Endothelial cell of umbilical vein (primary cell): ENCODE results near the gene PKP4. TPM values are rescaled to one million over a fixed set of nuclear protein-coding genes. Genes with fewer than 3 reads are reported as not detected.
A peak's percentile ranks its signal among the peaks of the same experiment; 100 is the strongest.

Experiments
- BruUV-seq: library from RNA; stranded (reverse); fragments of 400-500 nt; replicated peaks from 2 replicates; lab custom pipeline; 2021; lab: Mats Ljungman, UMichigan
- CTCF ChIA-PET: fragments of 300-600, 350-600 bp; sonication (Branson Sonifier 250); formaldehyde crosslinking; loops from one replicate; lab custom pipeline; 2021; ENCODE audit warnings: antibody characterized with exemption, inconsistent platforms; lab: Charles Lee
- POLR2A ChIA-PET: fragments of 300-600, 350-600 bp; sonication (Branson Sonifier 250); formaldehyde crosslinking; loops from one replicate; lab custom pipeline; 2021; ENCODE audit warnings: antibody characterized with exemption, inconsistent platforms; lab: Charles Lee
- DNase-seq: peaks from one replicate; pipeline ENCODE4 v3.0.0-alpha.2; 2011; ENCODE audit warnings: low read depth, low spot score
- FAIRE-seq: peaks from 2 replicates; lab custom pipeline; 2011; peaks lifted over from hg19 to GRCh38; lab: Jason Lieb, UNC
- H2AFZ ChIP-seq: 2 replicates; pipeline ENCODE4 v1.6.0; 2012; ENCODE audit warnings: low read depth, low read length, control low read depth, inconsistent platforms
- H3K27ac ChIP-seq: 2 replicates; pipeline ENCODE4 v1.5.1; 2011; ENCODE audit warnings: low read depth, mild to moderate bottlenecking, control low read depth, low read length, moderate library complexity; ENCODE audit not compliant: insufficient read depth
- H3K27me3 ChIP-seq, 2 experiments: 2 replicates each; pipeline versions ENCODE4 v1.6.0 to v1.6.1; 2011; ENCODE audit warnings: low read length in 2 of 2, mixed read lengths in 1 of 2; ENCODE audit not compliant: control insufficient read depth in 2 of 2, insufficient read depth in 2 of 2
- H3K36me3 ChIP-seq, 2 experiments: 2 replicates in 1 of 2; 3 replicates in 1 of 2; pipeline ENCODE4 v1.5.1; 2011; ENCODE audit warnings: low read length in 2 of 2, mild to moderate bottlenecking in 1 of 2, moderate library complexity in 1 of 2; ENCODE audit not compliant: control insufficient read depth in 2 of 2, insufficient read depth in 2 of 2; ENCODE audit errors: extremely low read depth in 1 of 2
- H3K4me1 ChIP-seq: 3 replicates; pipeline ENCODE4 v1.5.1; 2011; ENCODE audit warnings: mild to moderate bottlenecking, low read length; ENCODE audit not compliant: control insufficient read depth, insufficient read depth; ENCODE audit errors: extremely low read depth
- H3K4me2 ChIP-seq: 2 replicates; pipeline ENCODE4 v1.6.1; 2011; ENCODE audit warnings: low read length, control low read depth, mixed read lengths; ENCODE audit not compliant: insufficient read depth
- H3K4me3 ChIP-seq, 3 experiments: fragments of 200-600 bp in 1 of 3; sonication (generic), shearing (Covaris generic) in 1 of 3; replicated peaks in 1 of 3; 2 replicates each; pipeline ENCODE4 v1.5.1; 2011 to 2016; ENCODE audit warnings: control low read depth in 3 of 3, low read length in 3 of 3, mild to moderate bottlenecking in 2 of 3, inconsistent platforms in 1 of 3, low read depth in 1 of 3, moderate library complexity in 1 of 3; ENCODE audit not compliant: insufficient read depth in 1 of 3
- H3K79me2 ChIP-seq: 2 replicates; pipeline ENCODE4 v1.6.0; 2012; ENCODE audit warnings: low read length, inconsistent platforms; ENCODE audit not compliant: control insufficient read depth, insufficient read depth
- H3K9ac ChIP-seq: replicated peaks from 2 replicates; pipeline ENCODE3; 2011; ENCODE audit warnings: low read length, control low read depth; ENCODE audit not compliant: insufficient read depth; ENCODE audit errors: extremely low read depth
- H3K9me1 ChIP-seq: replicated peaks from 3 replicates; pipeline ENCODE4 v1.6.0; 2011; ENCODE audit warnings: mild to moderate bottlenecking, low read length; ENCODE audit not compliant: control insufficient read depth, insufficient read depth; ENCODE audit errors: extremely low read depth
- H3K9me3 ChIP-seq: replicated peaks from 2 replicates; pipeline ENCODE4 v1.5.1; 2012; ENCODE audit warnings: low read length, inconsistent platforms; ENCODE audit not compliant: control insufficient read depth, insufficient read depth
- H4K20me1 ChIP-seq: replicated peaks from 2 replicates; pipeline ENCODE3; 2011; ENCODE audit warnings: mild to moderate bottlenecking, low read length; ENCODE audit not compliant: control insufficient read depth, insufficient read depth; ENCODE audit errors: extremely low read depth
- EZH2 ChIP-seq: IDR thresholded peaks from 2 replicates; pipeline ENCODE4 v1.6.1; 2012; ENCODE audit warnings: borderline replicate concordance, low read depth, mild to moderate bottlenecking, moderate library complexity, low read length, inconsistent platforms; ENCODE audit not compliant: severe bottlenecking
- FOS ChIP-seq: IDR thresholded peaks from 2 replicates; pipeline ENCODE4 v1.6.1; 2011; ENCODE audit warnings: mild to moderate bottlenecking, low read length, moderate library complexity, borderline replicate concordance; ENCODE audit not compliant: insufficient read depth
- GATA2 ChIP-seq: IDR thresholded peaks from 2 replicates; pipeline ENCODE4 v1.7.0; 2011; ENCODE audit warnings: low read depth, mild to moderate bottlenecking, moderate library complexity, mixed read lengths, low read length; ENCODE audit not compliant: insufficient read length, insufficient read depth
- JUN ChIP-seq: IDR thresholded peaks from 2 replicates; pipeline ENCODE4 v1.6.1; 2011; ENCODE audit warnings: borderline replicate concordance, low read depth; ENCODE audit not compliant: insufficient read length, insufficient read depth
- MYC ChIP-seq: IDR thresholded peaks from one replicate; pipeline ENCODE4 v1.6.1; 2011; ENCODE audit warnings: mild to moderate bottlenecking, low read depth, low read length
- POLR2A ChIP-seq: IDR thresholded peaks from 2 replicates; pipeline ENCODE4 v1.6.1; 2012; ENCODE audit warnings: low read depth, mild to moderate bottlenecking, control low read depth, low read length
- POLR2AphosphoS5 ChIP-seq: IDR thresholded peaks from 2 replicates; pipeline ENCODE4 v1.6.1; 2012; ENCODE audit warnings: low read depth, mild to moderate bottlenecking, control low read depth, low read length, moderate library complexity; ENCODE audit not compliant: insufficient read depth
- dilution Hi-C: fragments of 300-500 bp; cut with MboI; formaldehyde crosslinking; loops from one replicate; pipeline ENCODE4 v1.15.0; 2019; ENCODE audit warnings: low sequenced_read_pairs; ENCODE audit not compliant: extremely low pct_ligation_motif_present
- intact Hi-C: fragments of 100-400 bp; cut with micrococcal nuclease; formaldehyde crosslinking; loops from one replicate; pipeline ENCODE4 v1.10.0; 2022
- polyA plus RNA-seq, 4 experiments: library from polyadenylated mRNA; depleted of rRNA in 3 of 4; stranded (reverse) in 3 of 4; unstranded in 1 of 4; fragments of >200 nt; gene quantifications; 2 replicates each; pipeline versions ENCODE4 v1.2.1 to v1.2.3, GENCODE V29; 2011 to 2012; ENCODE audit warnings: missing spikeins in 1 of 4
- total RNA-seq: library from RNA; stranded (reverse); gene quantifications from 2 replicates; pipeline ENCODE4 v1.2.3, GENCODE V29; 2021
- TF ChIP-seq, protein P1 (sequence below): IDR thresholded peaks from 2 replicates; pipeline ENCODE4 v1.6.1; 2011; ENCODE audit not compliant: insufficient read depth, insufficient read length
- TF ChIP-seq, protein P2 (sequence below), 2 donors: IDR thresholded peaks; 1 replicate in 1 of 2; 2 replicates in 1 of 2; pipeline ENCODE4 v1.5.1; 2011; ENCODE audit warnings: low read length in 2 of 2, mild to moderate bottlenecking in 2 of 2, moderate library complexity in 2 of 2, control low read depth in 1 of 2, inconsistent platforms in 1 of 2, low read depth in 1 of 2; ENCODE audit not compliant: insufficient read depth in 1 of 2; ENCODE audit errors: extremely low read depth in 1 of 2

The PKP4 gene
- total and polyA plus RNA-seq, 2 donors (not counting 3 experiments of a cell fraction or from before 2014, with no cell fraction given) = 35.4 to 68.5 TPM

DNA sequence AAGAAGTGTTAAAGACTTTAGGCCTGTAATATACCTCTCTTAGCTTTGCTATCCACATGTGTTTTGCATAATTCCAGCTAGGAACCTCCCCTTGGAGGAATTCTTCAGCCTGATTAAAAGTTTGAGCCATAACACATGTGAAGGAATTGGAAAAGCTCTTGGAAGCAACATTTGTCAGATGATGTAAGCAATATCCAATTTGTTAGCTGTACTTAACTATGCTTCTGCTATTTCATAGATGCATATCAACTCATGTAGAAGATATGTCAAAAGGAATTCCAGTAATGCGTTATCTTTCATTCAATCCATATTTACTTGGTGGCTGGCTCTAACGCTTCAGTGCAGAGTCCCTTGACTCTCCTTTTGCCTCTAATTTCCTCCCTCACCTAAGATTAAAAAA lies 46.2 kb downstream of the PKP4 start:
- peak; percentile 12 for FAIRE-seq
- dilution Hi-C loops (no loop called here), intact Hi-C loops (no loop called here)
- no peak overlapping the region for H3K9ac ChIP-seq
- peaks cover 29% of the 10 kb centered on the region for H3K79me2 ChIP-seq
- POLR2A ChIA-PET = no interaction called here
- H4K20me1 ChIP-seq = peaks cover 2% of the 10 kb centered on the region
- BruUV-seq = no TSS peak
- no peaks in the 10 kb centered on the region for H3K36me3 ChIP-seq
- no peaks in the 10 kb centered on the region for H3K27me3 ChIP-seq
- DNase-seq = peak; percentile 22
- H3K4me1 ChIP-seq = no peaks in the 10 kb centered on the region
- H3K9me3 ChIP-seq = no peaks in the 10 kb centered on the region
- TF ChIP-seq FOS = no peak
- no peak for TF ChIP-seq EZH2
- TF ChIP-seq JUN = peak; percentile 3
- no peak for TF ChIP-seq POLR2AphosphoS5
- CTCF ChIA-PET = interaction anchor here (1.4 kb wide), 1 partner anchor 37 kb away, joined by 3 read pairs; no protein-coding TSS in a partner anchor
- no peak overlapping the region for H3K4me2 ChIP-seq
- H3K4me3 ChIP-seq = no peak overlapping the region
- H3K9me1 ChIP-seq = no peaks in the 10 kb centered on the region
- H2AFZ ChIP-seq = no peak overlapping the region
- no peak overlapping the region for H3K27ac ChIP-seq

DNA sequence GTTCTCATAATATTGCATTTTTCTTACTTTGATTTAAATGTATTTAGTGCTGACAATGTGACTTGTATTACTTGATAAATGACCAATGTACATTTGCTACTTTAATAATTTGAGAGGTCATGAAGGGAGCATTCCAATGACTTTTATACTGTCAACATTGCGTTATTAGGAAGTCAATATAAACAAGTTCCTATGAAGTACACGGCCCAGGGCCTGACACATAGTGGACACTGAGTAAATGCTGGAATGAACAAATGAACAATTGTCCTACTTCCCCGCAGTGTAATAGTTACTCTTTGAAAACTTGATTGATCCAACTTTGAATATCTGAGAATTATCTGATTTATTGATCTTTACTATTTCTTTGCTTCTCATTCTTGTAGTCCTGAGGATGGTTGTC lies 47.3 kb downstream of the PKP4 start:
- Histone ChIP-seq H2AFZ (no peak overlapping the region), H3K4me1 (no peaks in the 10 kb centered on the region), H3K9ac (no peak overlapping the region), H3K36me3 (no peaks in the 10 kb centered on the region), H4K20me1 (peaks cover 2% of the 10 kb centered on the region), H3K9me1 (no peaks in the 10 kb centered on the region), H3K27ac (no peak overlapping the region), H3K4me3 (no peak overlapping the region), H3K4me2 (no peak overlapping the region), H3K9me3 (no peaks in the 10 kb centered on the region), H3K27me3 (no peaks in the 10 kb centered on the region), H3K79me2 (peaks cover 28% of the 10 kb centered on the region)
- dilution Hi-C loops = no loop called here
- BruUV-seq = no TSS peak
- ChIA-PET CTCF (no interaction called here), POLR2A (no interaction called here)
- intact Hi-C loops = no loop called here
- DNase-seq = no peak
- no peak for TF ChIP-seq EZH2
- no peak for TF ChIP-seq POLR2A
- TF ChIP-seq, protein P1, sequence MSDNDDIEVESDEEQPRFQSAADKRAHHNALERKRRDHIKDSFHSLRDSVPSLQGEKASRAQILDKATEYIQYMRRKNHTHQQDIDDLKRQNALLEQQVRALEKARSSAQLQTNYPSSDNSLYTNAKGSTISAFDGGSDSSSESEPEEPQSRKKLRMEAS = no peak
- TF ChIP-seq, protein P2, sequence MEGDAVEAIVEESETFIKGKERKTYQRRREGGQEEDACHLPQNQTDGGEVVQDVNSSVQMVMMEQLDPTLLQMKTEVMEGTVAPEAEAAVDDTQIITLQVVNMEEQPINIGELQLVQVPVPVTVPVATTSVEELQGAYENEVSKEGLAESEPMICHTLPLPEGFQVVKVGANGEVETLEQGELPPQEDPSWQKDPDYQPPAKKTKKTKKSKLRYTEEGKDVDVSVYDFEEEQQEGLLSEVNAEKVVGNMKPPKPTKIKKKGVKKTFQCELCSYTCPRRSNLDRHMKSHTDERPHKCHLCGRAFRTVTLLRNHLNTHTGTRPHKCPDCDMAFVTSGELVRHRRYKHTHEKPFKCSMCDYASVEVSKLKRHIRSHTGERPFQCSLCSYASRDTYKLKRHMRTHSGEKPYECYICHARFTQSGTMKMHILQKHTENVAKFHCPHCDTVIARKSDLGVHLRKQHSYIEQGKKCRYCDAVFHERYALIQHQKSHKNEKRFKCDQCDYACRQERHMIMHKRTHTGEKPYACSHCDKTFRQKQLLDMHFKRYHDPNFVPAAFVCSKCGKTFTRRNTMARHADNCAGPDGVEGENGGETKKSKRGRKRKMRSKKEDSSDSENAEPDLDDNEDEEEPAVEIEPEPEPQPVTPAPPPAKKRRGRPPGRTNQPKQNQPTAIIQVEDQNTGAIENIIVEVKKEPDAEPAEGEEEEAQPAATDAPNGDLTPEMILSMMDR (IDR thresholded peaks at IDR 0.05; ENCODE audit: extremely low read depth in 1 of 2, insufficient read depth in 1 of 2, low read depth in 1 of 2, low read length in 2 of 2) = no peak
- no peak for TF ChIP-seq FOS
- no peak for TF ChIP-seq JUN
- no peak for TF ChIP-seq GATA2
- TF ChIP-seq MYC = no peak
- no peak for TF ChIP-seq POLR2AphosphoS5
- no peak for FAIRE-seq
